ENCODE data around the gene ABI3BP.

ABI3BP gene

GRCh38 chr3:100725935-100726513 lies 267.2 kb downstream of the ABI3BP start:
- H3K4me3 ChIP-seq (ENCODE audit: control insufficient read depth, low read depth, low read length), result no peak overlapping the region
- no peak for DNase-seq (ENCODE audit: low read depth)
- no peak for TF ChIP-seq CTCF (IDR thresholded peaks at IDR 0.05; ENCODE audit: control insufficient read depth, insufficient read depth, low read depth, low read length, missing control alignments)

- H3K4me3 ChIP-seq (ENCODE audit: control insufficient read depth, low read depth, low read length), result no peak overlapping the region
- DNase-seq (ENCODE audit: low read depth), result no peak
- no peak for TF ChIP-seq CTCF (IDR thresholded peaks at IDR 0.05; ENCODE audit: control insufficient read depth, insufficient read depth, low read depth, low read length, missing control alignments)
These were observed 272.8 kb downstream of the ABI3BP start for GRCh38 chr3:100720426-100720825.

GRCh38 chr3:100719136-100719535 lies 274.1 kb downstream of the ABI3BP start:
- H3K4me3 ChIP-seq (ENCODE audit: control insufficient read depth, low read depth, low read length), result no peak overlapping the region
- no peak for TF ChIP-seq CTCF (IDR thresholded peaks at IDR 0.05; ENCODE audit: control insufficient read depth, insufficient read depth, low read depth, low read length, missing control alignments)

GRCh38 chr3:100717637-100718487 lies 275.4 kb downstream of the ABI3BP start:
- TF ChIP-seq CTCF (IDR thresholded peaks at IDR 0.05; ENCODE audit: control insufficient read depth, insufficient read depth, low read depth, low read length, missing control alignments), result no peak
- no peak for DNase-seq (ENCODE audit: low read depth)
- no peak overlapping the region for H3K4me3 ChIP-seq (ENCODE audit: control insufficient read depth, low read depth, low read length)

More at GRCh38 chr3:100719136-100719535, 274.1 kb downstream of the ABI3BP start:
- DNase-seq (ENCODE audit: low read depth), result no peak

- H3K4me3 ChIP-seq (ENCODE audit: control insufficient read depth, low read depth, low read length), result no peak overlapping the region
- no peak for TF ChIP-seq CTCF (IDR thresholded peaks at IDR 0.05; ENCODE audit: control insufficient read depth, insufficient read depth, low read depth, low read length, missing control alignments)
These were observed 276.2 kb downstream of the ABI3BP start for GRCh38 chr3:100717063-100717462.

GRCh38 chr3:100715176-100715575 lies 278.0 kb downstream of the ABI3BP start:
- TF ChIP-seq CTCF (IDR thresholded peaks at IDR 0.05; ENCODE audit: control insufficient read depth, insufficient read depth, low read depth, low read length, missing control alignments), result no peak
- no peak for DNase-seq (ENCODE audit: low read depth)
- no peak overlapping the region for H3K4me3 ChIP-seq (ENCODE audit: control insufficient read depth, low read depth, low read length)

More at GRCh38 chr3:100717063-100717462, 276.2 kb downstream of the ABI3BP start:
- DNase-seq (ENCODE audit: low read depth), result no peak
